ENCODE measurements around the gene MYADML2. TPM values are rescaled to one million over a fixed set of nuclear protein-coding genes. Genes with fewer than 3 reads are reported as not detected.

The MYADML2 gene
- total and polyA plus RNA-seq, 10 of the 15 experiments (the other 5 are each of a cell fraction or from before 2014, with no cell fraction given): not detected

DNA sequence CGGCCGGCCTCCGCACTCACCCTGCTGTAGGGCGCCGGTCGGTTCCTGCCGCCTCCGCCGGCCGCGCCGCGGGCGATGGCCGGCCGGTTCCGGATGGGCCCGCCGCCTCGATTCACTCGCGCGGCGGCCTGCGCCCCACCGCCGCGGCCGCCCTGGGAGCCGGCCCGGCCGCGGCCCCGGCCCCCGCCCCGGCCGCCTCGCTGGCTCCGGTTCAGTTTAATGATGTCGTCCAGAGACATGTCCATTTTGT, 55.8 kb downstream of the MYADML2 start:
- no peaks in the 10 kb centered on the region for H3K9me3 ChIP-seq (replicated peaks; ENCODE audit: control insufficient read depth, insufficient read depth, low read length)
- SMC1A ChIA-PET (ENCODE audit: uncharacterized antibody, unreplicated experiment): no interaction called here
- BruUV-seq (replicated peaks): no TSS peak
- ATAC-seq: no peak
- peaks cover 49% of the 10 kb centered on the region for H3K79me2 ChIP-seq (ENCODE audit: control insufficient read depth, insufficient read depth, low read length)
- peaks cover 18 to 23% of the 10 kb centered on the region in 2 experiments; a peak in 3 of 4 replicates for H3K36me3 ChIP-seq (ENCODE audit: control insufficient read depth in 2 of 2, insufficient read depth in 2 of 2, low read length in 1 of 2)
- no peak for TF ChIP-seq EP300 (IDR thresholded peaks at IDR 0.05; ENCODE audit: borderline replicate concordance in 1 of 2, control insufficient read depth in 1 of 2, low read depth in 2 of 2, low read length in 2 of 2)
- TF ChIP-seq, protein P1, sequence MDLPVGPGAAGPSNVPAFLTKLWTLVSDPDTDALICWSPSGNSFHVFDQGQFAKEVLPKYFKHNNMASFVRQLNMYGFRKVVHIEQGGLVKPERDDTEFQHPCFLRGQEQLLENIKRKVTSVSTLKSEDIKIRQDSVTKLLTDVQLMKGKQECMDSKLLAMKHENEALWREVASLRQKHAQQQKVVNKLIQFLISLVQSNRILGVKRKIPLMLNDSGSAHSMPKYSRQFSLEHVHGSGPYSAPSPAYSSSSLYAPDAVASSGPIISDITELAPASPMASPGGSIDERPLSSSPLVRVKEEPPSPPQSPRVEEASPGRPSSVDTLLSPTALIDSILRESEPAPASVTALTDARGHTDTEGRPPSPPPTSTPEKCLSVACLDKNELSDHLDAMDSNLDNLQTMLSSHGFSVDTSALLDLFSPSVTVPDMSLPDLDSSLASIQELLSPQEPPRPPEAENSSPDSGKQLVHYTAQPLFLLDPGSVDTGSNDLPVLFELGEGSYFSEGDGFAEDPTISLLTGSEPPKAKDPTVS (IDR thresholded peaks at IDR 0.05; ENCODE audit: low read depth, low read length): no peak
- TF ChIP-seq RBBP5 (conservative IDR thresholded peaks at IDR 0.05): no peak
- TF ChIP-seq EED (IDR thresholded peaks at IDR 0.05; ENCODE audit: low read depth): no peak
- no peak for FAIRE-seq
- intact Hi-C loops (cut with micrococcal nuclease; ENCODE audit: unreplicated experiment): loop anchor here (2.0 kb wide), 1 partner anchor 18 kb away; no protein-coding TSS in a partner anchor
- peak overlapping the region; percentile 98 for H3K9ac ChIP-seq (ENCODE audit: control insufficient read depth, insufficient read depth, low read length)
- H3K4me1 ChIP-seq (ENCODE audit: control insufficient read depth, insufficient read depth, low read length): peaks cover 30% of the 10 kb centered on the region
- no peaks in the 10 kb centered on the region for H3K27me3 ChIP-seq (replicated peaks in 1 of 2; ENCODE audit: control insufficient read depth in 2 of 2, insufficient read depth in 2 of 2, low read length in 1 of 2)
- POLR2A ChIA-PET: interaction anchor here (1.5 to 3.7 kb wide), 3 partner anchors 19 to 132 kb away, joined by 5 to 26 read pairs (median 16); partner anchors contain the start of genes ARHGDIA, CENPX and LRRC45
- CTCF ChIA-PET: no interaction called here
- H4K20me1 ChIP-seq (ENCODE audit: control insufficient read depth, insufficient read depth): 0 out of 2 replicates have a peak, but pooled peaks cover 3% of the 10 kb centered on the region
- in situ Hi-C loops (cut with MboI): no loop called here
- 0% methylated on average over 22 of the region's 40 CpGs for WGBS (ENCODE audit: insufficient coverage, insufficient replicate concordance, low lambda C conversion rate, missing lambda C conversion rate)
- H2AFZ ChIP-seq (ENCODE audit: control insufficient read depth, low read depth, low read length): no peak overlapping the region
- H3K4me2 ChIP-seq (ENCODE audit: control insufficient read depth, insufficient read depth): no peak overlapping the region
- RAD21 ChIA-PET (ENCODE audit: unreplicated experiment): interaction anchor here (1.3 to 1.6 kb wide), 2 partner anchors 21 to 34 kb away, joined by 3 to 4 read pairs; no protein-coding TSS in a partner anchor
- H3K27ac ChIP-seq (ENCODE audit: control insufficient read depth, insufficient read depth): peak overlapping the region; percentile 74
- DNase-seq (ENCODE audit: low read depth, low spot score): no peak
- H3K4me3 ChIP-seq: peak overlapping the region; percentile 91

All from GM12878 (cell line).